GM20431 (cell line): ENCODE measurements around the gene PRCP.

ENCODE experiments used
- in situ Hi-C: fragments of 300-500 bp; cut with MseI, MboI; formaldehyde crosslinking; loops from one replicate; pipeline ENCODE4 v1.15.0; 2020; ENCODE audit warnings: low sequenced_read_pairs; ENCODE audit not compliant: unreplicated experiment

Gene PRCP

DNA sequence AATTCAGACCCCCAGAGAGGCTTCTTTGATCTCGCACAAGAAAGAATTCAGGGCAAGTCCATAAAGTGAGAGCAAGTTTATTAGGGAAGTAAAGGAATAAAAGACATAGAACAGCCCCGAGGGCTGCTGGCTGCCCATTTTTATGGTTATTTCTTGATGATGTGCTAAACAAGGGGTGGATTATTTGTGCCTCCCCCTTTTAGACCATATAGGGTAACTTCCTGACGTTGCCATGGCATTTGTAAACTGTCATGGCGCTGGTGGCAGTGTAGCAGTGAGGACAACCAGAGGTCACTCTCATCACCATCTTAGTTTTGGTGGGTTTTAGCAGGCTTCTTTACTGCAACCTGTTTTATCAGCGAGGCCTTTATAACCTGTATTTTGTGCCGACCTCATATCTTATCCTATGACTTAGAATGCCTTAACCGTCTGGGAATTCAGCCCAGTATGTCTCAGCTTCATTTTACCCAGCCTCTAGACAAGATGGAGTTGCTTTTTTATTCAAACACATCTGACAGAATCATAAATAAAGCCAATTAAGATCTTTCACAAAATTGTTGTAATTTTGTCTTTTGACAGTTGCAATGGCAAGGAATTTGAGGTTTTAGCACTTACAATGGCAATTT, 8.9 kb upstream of the PRCP start:
- in situ Hi-C loops: loop anchor here (25.0 kb wide), 2 partner anchors 153 to 328 kb away; partner anchors contain the start of gene RAB30

DNA sequence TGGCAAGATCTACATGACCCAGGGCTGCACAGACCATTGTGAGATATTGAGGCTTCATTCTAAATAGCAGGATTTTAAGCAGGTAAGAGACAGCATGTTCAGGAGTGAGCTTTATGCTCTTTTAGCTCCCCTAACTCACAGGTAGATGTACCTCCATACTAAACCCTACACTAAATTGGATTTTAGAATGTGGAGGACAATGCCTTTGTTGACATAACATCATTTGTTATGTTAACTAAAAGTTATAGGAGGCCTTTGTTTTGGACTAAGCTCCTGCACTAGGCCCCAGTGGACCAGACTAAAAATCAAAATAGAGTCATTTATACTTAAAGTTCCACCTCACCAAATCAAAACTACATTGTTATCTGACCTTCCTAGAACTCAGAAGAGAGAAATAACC, 8.1 kb upstream of the PRCP start:
- in situ Hi-C loops: loop anchor here (25.0 kb wide), 2 partner anchors 154 to 329 kb away; partner anchors contain the start of gene RAB30

DNA sequence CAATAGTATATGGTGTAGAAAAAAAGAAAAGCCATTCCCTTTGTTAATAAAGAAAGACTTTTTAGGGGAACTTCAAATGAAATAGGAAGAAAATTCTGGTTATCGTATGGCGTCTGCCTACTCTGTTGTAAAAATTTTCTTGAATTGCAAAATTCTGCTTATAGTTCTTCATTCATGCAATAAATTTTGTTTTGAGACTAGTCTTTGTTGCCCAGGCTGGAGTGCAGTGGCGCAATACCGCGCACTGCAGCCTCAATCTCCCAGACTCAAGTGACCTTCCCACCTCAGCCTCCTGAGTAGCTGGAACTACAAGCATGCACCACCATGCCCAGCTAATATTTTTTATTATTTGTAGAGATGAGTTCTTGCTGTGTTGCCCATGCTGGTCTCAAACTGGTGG, 7.1 kb upstream of the PRCP start:
- in situ Hi-C loops: loop anchor here (25.0 kb wide), 2 partner anchors 155 to 330 kb away; partner anchors contain the start of gene RAB30

DNA sequence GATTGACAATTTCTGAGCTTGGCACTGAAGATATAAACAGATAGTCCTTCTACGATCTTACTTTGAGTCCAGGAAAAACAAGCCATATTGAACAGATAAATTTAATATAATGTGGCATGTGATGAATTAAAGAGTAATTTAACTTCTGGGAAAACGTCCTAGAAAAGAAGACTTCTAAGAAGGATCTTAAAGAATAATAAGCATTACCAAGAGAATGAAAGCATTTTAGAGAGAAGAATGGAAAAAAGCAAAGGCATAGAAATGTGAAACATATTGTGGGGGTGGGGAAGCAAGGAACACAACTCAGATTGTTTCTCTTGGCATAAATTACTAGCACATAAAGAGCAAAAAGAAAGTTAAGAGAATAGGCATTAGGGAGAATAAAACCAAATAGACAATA, 6.7 kb upstream of the PRCP start:
- in situ Hi-C loops: loop anchor here (25.0 kb wide), 2 partner anchors 155 to 330 kb away; partner anchors contain the start of gene RAB30

DNA sequence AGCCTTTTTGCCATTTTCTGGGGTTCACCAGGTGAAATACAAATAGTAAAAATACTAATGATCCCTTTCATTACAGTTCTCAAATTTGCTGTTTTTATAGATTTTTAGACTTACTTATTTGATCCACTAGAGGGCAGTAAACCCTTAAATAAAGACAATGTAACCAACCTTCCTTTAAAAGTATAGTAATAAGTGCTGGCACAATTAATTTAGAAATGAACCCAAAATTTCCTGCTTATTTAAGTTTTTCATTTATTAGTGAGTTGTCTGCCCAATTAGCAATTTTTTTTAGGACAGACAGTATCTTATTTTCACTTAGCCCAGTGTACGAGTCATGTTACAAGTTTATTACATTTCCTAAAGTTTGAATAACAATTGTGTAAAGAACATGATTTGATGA, 6.0 kb upstream of the PRCP start:
- in situ Hi-C loops: loop anchor here (25.0 kb wide), 2 partner anchors 156 to 331 kb away; partner anchors contain the start of gene RAB30

DNA sequence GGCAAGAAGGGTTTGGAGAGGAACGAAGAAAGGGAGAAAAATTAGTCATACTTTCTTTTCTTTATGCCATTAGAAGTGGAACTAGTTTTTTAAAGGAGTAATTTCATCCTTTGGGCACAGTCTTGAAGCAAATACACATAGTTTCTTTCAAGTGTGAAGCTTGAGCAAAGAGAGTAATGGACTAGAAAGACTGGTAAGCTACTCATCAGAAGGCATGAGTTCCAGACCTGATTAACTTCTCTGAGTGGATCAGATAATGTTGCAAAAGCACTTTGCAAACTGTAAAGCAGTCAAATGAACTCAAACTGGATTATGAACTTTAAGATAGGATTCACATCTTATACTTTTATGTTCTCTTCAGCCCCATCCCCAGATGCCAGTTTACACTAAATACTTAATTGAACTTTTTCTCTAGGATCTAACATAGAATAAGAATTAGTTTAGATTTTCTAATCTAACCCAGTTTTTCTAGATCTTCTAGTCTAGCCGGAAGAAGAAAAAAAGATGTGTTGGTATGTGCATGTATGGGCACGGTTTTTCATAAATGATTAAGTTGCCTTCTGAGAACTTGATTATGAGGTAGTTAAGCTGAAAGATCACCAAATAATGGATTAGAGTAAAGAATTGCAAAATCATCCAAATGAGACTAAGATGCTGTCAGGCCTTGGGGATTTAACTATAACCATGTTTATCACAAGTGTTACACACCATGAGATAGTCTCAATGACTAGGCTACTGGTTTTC, 3.8 kb upstream of the PRCP start:
- in situ Hi-C loops: loop anchor here (25.0 kb wide), 2 partner anchors 158 to 333 kb away; partner anchors contain the start of gene RAB30

DNA sequence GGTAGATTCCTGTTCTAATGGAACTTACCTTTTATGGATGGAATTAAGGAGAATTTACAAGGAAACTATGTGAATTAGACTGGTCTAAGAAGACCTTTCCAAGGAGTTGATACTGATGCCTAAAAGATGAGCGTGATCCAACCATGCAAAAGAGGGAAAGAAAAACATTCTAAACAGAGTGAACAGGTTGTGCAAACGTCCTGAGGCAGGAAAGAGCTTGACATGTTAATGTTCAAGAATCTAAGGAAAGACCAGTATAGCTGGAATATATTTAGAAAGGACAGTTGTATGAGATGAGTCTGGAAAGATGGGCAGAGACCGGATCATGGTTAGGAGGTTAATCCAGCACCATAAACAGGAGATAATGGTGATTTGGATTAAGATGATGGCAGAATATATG, 2.6 kb upstream of the PRCP start:
- in situ Hi-C loops: loop anchor here (25.0 kb wide), 2 partner anchors 159 to 334 kb away; partner anchors contain the start of gene RAB30

DNA sequence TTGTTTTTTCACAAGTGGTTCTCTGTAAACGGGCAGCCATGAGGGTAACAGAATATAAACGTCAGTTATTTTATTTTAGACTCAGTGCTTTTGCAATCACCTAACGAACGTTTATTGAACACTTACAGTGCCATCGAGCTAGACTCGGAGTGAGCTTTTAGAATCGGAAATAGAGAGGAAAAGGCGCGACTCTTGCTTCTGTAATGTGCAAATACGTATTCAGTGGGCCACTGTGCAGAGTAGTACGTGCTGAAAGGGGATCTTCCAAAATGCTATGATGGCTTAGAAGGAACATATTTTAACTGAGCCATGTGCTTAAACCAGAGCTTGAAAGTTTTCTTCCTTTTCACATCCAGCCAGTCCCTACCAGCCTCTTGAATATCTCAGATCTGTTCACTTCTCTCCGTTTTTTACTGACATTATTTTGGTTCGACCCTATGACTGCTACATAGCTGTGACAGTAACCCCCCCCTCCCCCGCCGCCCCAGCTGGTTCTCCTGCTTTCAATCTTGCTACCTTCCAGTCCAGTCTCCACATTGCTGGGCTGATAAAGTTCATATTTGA, 1.8 kb upstream of the PRCP start:
- in situ Hi-C loops: loop anchor here (25.0 kb wide), 2 partner anchors 160 to 335 kb away; partner anchors contain the start of gene RAB30

DNA sequence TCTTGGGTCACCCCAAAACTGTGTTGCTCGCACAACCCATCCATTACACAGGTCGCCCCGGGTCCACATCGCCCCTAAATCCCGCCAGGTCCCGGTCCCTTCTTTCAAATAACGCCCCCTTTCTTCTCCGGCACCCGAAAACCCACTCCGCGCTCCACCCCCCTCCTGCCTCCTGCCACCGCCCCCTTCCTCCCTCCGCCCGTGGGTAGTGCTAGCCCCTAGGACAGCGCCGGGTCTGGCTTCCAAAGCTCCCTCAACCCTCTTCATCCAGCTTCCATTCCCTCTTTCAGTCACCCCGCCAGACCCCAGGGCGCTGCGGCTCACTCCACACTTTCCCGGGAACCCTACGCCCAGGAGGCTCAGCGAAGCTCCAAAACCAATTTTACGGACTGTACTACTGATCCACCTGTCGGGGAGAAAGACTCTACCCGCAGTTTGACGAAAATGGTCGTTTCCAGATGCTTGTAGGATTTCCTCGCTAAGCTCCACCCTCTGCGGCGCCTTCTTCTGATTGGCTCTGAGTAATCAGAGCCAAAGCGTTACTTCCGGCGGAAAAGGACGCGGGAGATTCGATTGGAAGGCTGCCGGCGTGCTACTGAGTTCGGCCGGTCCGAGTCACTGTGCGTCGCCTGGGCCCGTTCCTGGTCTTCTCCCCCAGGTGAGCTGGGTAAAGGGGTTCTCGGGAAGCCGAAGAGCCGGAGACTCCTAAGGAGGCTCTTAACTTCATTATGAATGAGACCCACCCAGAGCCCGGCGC, 1.1 kb upstream of the PRCP start, which contains the start of gene DDIAS:
DDIAS (plus strand) TSS at position 572 of the 757 bp plus-strand sequence. CDS start 13,003 bp downstream, outside the sequence.
- in situ Hi-C loops: loop anchor here (25.0 kb wide), 2 partner anchors 161 to 336 kb away; partner anchors contain the start of gene RAB30

DNA sequence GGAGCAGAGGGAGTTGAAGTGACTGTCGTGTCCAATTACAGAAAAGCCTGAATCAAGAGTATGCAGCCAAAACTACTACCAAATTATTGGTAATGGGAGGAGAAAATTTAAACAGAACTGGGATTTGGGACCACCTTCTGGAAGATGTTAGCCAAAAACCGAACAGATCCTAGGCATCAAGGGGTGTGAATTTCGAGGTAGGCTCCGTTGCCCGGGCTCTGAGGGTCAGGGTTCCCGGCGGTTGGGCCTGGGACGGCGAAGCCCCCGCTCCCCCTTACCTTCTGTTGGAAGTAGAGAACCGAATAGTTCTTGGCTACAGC, 313 bp downstream of the PRCP start:
- in situ Hi-C loops: loop anchor here (25.0 kb wide), 2 partner anchors 162 to 337 kb away; partner anchors contain the start of gene RAB30

DNA sequence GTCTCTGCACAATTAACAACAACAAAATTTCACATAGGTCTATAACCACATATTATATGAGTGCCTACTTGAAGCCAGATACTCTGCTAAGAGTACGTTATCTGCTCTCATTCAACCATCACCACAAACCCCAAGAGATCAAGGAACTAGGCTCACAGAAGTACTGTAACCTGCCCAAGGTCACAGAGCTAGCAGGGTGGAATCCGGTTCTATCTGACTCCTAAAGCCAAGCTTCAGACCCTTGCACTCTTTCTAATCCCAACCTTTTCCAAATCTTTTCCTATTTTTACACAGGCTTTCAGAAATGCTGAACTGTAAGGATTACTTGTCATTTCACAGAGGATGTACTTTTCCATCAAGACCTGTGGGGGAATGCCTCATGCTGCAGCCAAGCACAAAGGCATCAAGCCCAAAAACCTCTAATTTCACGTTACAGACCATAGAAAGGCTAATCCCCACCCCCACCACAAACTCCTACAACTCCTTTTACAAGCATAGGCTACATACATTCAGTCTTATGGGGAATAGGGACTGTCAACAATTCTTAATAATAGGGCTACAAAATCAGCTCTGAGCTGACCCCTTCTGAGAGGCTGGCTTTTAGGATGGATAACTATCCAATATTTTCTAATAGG, 927 bp downstream of the PRCP start:
- in situ Hi-C loops: no loop called here

DNA sequence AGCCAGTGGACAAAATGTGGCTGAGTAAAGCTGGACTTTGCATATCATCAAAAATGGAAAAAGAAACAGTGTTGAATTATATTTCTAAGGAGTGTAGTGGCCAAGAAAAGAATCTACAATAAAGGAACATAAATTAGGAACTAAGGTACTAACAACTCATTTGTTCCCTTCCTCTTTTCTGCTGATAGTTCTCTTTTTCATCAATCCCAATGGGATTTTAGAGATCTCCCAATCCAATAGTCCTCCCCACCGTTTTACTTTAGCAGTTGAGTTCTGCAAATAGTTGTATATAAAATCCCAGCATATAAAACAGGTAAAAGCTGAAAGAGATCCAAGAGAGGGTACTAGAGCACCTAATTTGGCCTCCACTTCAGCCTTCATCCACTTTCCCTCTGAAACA, 2.0 kb downstream of the PRCP start:
- in situ Hi-C loops: no loop called here

DNA sequence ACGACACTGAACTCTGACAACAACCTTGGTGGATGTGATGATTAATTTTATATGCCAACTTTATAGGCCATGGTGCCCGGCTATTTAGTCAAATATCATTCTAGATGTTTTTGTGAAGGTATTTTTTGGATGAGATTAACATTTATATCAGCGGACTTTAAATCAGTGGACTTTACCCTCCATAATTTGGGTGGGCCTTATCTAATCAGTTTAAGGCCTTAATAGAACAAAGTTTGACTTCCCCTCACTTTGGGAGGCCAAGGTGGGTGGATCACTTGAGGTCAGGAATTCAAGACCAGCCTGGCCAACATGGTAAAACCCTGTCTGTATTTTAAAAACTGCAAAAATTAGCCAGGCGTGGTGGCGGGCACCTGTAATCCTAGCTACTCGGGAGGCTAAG, 4.0 kb downstream of the PRCP start:
- in situ Hi-C loops: no loop called here

DNA sequence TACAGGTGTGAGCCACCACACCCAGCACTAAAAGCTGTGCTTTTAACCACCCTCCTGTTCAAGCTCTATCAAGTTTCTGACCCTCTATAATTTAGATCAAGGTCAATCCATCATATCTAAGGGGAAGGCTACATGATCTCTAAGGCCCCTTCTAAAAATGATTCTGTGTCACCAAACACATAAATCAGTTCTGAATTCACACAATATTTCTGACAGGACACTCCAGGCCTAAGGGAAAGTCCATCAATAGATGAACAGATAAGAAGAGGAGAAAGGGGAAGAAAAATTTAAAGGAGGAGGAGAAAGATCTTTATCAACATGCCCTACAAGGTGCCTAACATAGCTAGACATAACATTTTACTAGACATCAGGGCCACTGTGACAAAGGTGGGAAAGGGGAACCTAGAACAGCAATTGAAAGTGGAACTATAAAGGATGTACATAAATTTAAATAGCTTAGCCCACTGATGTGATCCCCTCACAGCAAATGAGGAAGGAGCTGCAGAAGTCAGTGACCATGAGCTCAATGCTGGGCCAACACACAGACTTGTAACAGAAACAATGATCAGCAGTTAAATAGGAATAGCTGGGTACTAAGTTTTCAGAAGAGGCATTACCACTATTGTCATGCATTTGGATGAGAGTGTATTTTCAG, 4.7 kb downstream of the PRCP start:
- in situ Hi-C loops: no loop called here

DNA sequence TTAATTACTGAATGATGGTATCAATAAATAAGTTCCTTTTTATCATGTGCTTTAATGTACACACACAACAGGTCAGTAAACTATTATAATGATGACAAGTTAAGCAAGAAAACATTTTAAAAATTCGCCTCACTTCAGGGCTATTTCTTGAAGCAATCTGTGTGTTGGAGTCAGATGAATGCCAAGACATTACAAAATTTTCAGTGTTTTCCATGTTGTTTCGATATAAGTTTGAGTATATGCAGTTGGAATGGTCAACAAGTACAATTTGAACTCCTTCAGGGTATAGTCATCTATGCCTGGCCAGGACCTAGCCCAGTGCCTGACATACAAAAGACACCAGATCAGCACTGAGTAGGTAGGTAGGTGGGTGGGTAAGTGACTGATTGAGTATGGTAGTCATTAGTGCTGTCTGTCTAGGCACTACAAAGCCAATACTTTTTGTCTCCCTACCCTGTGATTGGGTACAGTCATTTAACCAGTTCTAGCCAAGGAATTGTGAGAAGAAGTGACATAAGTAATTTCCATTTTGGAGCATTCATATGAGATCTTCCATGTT, 7.5 kb downstream of the PRCP start:
- in situ Hi-C loops: no loop called here

DNA sequence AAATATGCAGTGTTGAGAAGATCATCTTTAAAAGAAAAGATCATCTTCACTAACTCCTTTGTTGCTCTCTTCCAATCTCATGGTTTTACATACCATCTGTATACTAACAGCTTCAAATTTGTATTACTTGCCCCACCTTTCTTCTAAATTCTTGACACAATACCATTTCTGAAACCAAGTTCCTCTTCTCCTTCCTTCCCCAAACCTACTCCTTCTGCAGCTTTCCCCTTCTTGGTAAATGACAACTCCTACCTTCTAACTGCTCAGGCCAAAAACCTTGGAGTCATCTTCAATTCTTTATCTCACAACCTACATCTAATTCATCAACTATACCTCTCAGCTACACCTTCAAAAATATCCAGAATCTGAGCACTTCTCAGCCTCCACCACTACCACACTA, 9.3 kb downstream of the PRCP start:
- in situ Hi-C loops: no loop called here

DNA sequence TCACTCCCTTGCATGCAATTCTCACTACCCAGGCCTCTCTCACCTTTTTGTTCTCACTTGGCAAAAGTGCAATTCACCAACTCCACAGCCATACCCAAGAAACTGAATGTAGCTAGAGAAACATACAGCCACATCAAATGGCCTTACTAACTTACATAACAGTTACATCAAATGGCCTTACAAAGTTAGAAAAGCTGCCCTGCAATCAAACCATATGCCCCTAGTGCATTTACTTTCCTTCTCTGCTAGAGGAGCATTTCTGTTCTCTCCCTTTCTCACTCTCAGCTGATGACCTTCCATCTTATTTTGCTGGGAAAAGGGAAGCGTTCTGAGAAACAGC, 10.3 kb downstream of the PRCP start:
- in situ Hi-C loops: no loop called here

DNA sequence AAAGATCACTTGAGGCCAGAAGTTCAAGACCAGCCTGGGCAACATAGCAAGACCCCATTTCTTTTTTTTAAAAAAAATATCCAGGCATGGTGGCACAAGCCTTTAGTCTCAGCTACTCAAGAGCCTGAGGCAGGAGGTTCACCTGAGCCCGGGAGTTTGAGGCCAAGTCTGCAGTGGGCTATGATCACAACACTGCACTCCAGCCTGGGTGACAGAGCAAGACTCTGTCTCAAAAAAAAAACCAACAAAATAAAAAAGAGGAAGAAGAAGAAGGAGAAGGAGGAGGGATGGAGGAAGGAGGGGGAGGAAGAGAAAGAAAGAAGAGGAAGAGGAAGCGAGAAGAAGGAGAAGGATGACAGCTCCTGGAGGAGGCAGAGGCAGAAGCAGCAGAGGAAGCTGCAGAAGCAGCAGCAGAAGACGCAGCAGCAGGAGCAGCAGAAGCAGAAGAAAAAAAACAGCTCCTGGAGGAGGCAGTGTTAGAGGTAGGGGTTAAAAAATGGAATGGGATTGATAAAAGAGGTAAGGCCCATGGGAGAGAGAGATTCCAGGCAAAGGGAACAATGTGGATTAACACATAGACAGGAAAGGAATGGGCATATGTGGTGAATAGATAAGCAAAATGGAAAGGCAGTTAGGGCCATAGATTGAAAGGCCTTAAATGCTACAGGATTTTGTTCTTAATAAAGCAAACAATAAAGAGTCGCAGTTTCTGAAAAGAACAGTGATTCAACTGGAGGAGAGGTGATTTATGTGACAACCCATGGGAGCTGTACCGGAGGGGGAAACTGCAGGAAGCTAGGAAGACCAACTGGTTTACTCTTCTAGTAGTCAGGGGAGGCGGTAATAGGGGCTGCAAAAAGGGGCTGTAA, 10.9 kb downstream of the PRCP start:
- in situ Hi-C loops: no loop called here
